ENCODE data around the gene CASZ1. TPM values are rescaled to one million over a fixed set of nuclear protein-coding genes. Genes with fewer than 3 reads are reported as not detected.

CASZ1 gene
- total RNA-seq, 4 donors from 2014 or later: 22.1 to 47.4 (median 28.0) TPM

- Histone ChIP-seq H3K27me3 (no peaks in the 10 kb centered on the region), H3K9me3 (no peaks in the 10 kb centered on the region), H3K4me3 (no peak overlapping the region), H3K36me3 (peaks cover 0 to 32% of the 10 kb centered on the region in 2 donors), H3K4me1 (no peaks in the 10 kb centered on the region), H3K27ac (no peak overlapping the region)
- TF ChIP-seq POLR2A (IDR thresholded peaks at IDR 0.05) (no peak), POLR2AphosphoS5 (IDR thresholded peaks at IDR 0.05) (no peak), EP300 (IDR thresholded peaks at IDR 0.05) (no peak), CTCF (IDR thresholded peaks at IDR 0.05) (no peak)
- 94% methylated on average over 10 of the region's 23 CpGs; no CpG with 5 or more reads in 1 of the 2 donors for WGBS, 2 donors (ENCODE audit: low coverage in 1 of 2)
- ATAC-seq: no peak
Measured at GRCh38 chr1:10617931-10618885, 178.2 kb downstream of the CASZ1 start.

DNA sequence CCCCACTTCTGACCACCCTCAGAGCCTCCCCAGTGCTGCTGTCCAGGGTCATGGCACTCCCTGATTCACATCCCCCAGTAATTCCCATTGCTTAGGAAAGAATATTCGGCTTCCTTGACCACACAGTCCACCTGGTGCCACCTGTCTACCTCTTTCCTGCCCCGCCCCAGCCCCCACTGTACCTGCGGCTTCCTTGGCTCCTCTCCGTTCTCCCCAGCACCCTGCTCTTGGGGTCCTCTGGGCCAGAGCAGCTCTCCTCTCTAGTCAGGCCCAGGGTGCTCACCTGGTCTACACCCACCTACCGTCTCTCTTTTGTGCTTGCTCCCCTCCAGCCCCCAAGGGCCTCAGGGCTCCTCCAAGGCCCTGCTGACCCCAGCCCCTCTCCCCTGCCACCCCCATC is 179.1 kb downstream of the CASZ1 start:
- H3K27me3 ChIP-seq: no peaks in the 10 kb centered on the region
- WGBS, 2 donors (ENCODE audit: low coverage in 1 of 2): 95 to 100% methylated on average over 2 to 5 of the region's 5 CpGs
- no peak for ATAC-seq
- no peak for TF ChIP-seq POLR2A (IDR thresholded peaks at IDR 0.05)
- no peak for TF ChIP-seq EP300 (IDR thresholded peaks at IDR 0.05)
- TF ChIP-seq POLR2AphosphoS5 (IDR thresholded peaks at IDR 0.05): no peak
- TF ChIP-seq CTCF (IDR thresholded peaks at IDR 0.05): no peak
- peaks cover 0 to 30% of the 10 kb centered on the region in 2 donors for H3K36me3 ChIP-seq
- H3K4me3 ChIP-seq: no peak overlapping the region
- H3K9me3 ChIP-seq: no peaks in the 10 kb centered on the region
- no peaks in the 10 kb centered on the region for H3K4me1 ChIP-seq
- no peak overlapping the region for H3K27ac ChIP-seq

- no peak overlapping the region for H3K27ac ChIP-seq
- peaks cover 0 to 24% of the 10 kb centered on the region in 2 donors for H3K36me3 ChIP-seq
- TF ChIP-seq POLR2A (IDR thresholded peaks at IDR 0.05) (no peak), POLR2AphosphoS5 (IDR thresholded peaks at IDR 0.05) (no peak), EP300 (IDR thresholded peaks at IDR 0.05) (no peak), CTCF (IDR thresholded peaks at IDR 0.05) (no peak)
- no peak overlapping the region for H3K4me3 ChIP-seq
- no peak for ATAC-seq
- H3K9me3 ChIP-seq: no peaks in the 10 kb centered on the region
- no peaks in the 10 kb centered on the region for H3K4me1 ChIP-seq
- 94% methylated on average over 10 to 11 of the region's 15 CpGs for WGBS, 2 donors (ENCODE audit: low coverage in 1 of 2)
- no peaks in the 10 kb centered on the region for H3K27me3 ChIP-seq
Measured at GRCh38 chr1:10616696-10617095, 179.8 kb downstream of the CASZ1 start.

DNA sequence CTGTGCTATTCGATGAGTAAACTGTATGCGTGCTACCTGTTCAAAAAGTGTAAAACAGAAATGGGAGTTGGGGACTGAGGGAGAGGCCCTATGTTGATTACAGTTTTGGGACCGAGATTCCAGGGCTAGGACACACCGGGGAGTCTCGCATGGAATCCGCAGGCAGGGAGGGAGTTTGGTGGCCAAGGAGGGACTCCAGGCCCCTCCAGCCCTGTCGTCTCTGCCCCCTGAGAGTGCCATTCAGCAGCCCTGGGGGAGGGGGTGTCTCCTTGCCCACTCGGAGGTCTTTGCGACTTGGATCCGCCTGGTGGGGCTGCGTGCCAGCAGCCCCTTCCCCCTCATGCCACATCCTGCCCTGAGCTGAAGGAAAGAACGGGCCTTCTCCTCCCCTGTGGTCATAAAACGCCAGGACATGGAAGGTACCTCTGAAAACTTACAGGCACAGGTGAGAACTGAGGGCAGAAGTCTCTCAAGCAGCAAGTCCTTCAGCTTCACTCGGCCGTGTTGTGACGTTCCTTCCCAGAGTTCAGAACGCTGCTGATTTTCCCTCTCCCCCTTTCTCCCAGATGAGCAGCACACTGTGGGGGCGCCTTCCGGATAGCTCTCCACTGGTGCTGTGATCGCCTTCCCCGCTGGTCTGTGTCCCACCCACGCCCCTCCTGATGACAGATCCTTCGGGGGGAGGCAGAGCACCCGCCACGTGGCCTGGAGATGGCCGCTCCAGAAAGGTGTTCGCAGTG is 180.3 kb downstream of the CASZ1 start:
- TF ChIP-seq CTCF (IDR thresholded peaks at IDR 0.05): no peak
- no peak for TF ChIP-seq POLR2A (IDR thresholded peaks at IDR 0.05)
- no peak for TF ChIP-seq EP300 (IDR thresholded peaks at IDR 0.05)
- no peak for TF ChIP-seq POLR2AphosphoS5 (IDR thresholded peaks at IDR 0.05)
- Histone ChIP-seq H3K4me1 (no peaks in the 10 kb centered on the region), H3K27me3 (no peaks in the 10 kb centered on the region), H3K36me3 (peaks cover 0 to 21% of the 10 kb centered on the region in 2 donors), H3K27ac (no peak overlapping the region), H3K9me3 (no peaks in the 10 kb centered on the region), H3K4me3 (no peak overlapping the region)
- ATAC-seq: no peak
- 95 to 100% methylated on average over 1 to 17 of the region's 27 CpGs for WGBS, 2 donors (ENCODE audit: low coverage in 1 of 2)
